OCI-LY7 (cell line): ENCODE results near the gene CD300LF.

ENCODE experiments used
- CTCF ChIP-seq: fragments of 200-600 bp; sonication (generic); conservative IDR thresholded peaks from 2 replicates; pipeline ENCODE4 v1.5.1; 2014; ENCODE audit warnings: mild to moderate bottlenecking, antibody characterized with exemption, low read length, moderate library complexity, mixed read lengths
- EZH2phosphoT487 ChIP-seq: fragments of 200-600 bp; sonication (generic); IDR thresholded peaks from 2 replicates; pipeline ENCODE4 v1.6.1; 2018; ENCODE audit warnings: low read depth, borderline replicate concordance, mild to moderate bottlenecking, mixed run types, antibody characterized with exemption, low read length, moderate library complexity, mixed read lengths

DNA sequence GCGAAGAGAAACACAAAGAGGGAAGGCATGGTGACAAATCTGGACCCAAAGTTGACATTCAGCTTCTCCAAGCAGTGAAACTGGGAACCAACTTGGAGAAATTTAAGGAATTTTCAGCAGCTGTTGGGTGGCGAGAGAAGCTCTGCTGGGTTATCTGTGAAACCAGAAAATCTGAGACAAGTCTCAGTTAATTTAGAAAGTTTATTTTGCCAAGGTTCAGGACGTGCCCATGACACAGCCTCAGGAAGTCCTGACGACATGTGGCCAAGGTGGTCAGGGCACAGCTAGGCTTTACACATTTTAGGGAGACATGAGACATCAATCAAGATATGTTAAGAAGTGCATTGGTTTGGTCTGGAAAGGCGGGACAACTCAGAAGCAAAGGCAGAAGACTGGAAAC is 11.2 kb upstream of the CD300LF start:
- TF ChIP-seq CTCF = no peak
- no peak for TF ChIP-seq EZH2phosphoT487
